Measurements from ENCODE around the gene FAM72C.
"Not testable (repeated sequence)": the region's sequence is repeated elsewhere in the genome, so short reads cannot be mapped to it uniquely, and the experiment has no call there.

The FAM72C gene

GRCh38 chr1:143971924-143972700 is at the start of gene FAM72C:
Gene FAM72C, minus strand, starts transcription at chr1:143971986. Its CDS starts 845 bp downstream, at chr1:143971141.
- not testable (repeated sequence) for DNase-seq

GRCh38 chr1:144020001-144020738 is 48.4 kb upstream of the FAM72C start:
- not testable (repeated sequence) for DNase-seq

GRCh38 chr1:144019101-144019500 is 47.3 kb upstream of the FAM72C start:
- DNase-seq = not testable (repeated sequence)

- DNase-seq = not testable (repeated sequence)
Measured at GRCh38 chr1:144015180-144015966, 43.6 kb upstream of the FAM72C start.

- DNase-seq = not testable (repeated sequence)
Measured at GRCh38 chr1:144014528-144014927, 42.7 kb upstream of the FAM72C start.

- DNase-seq = not testable (repeated sequence)
Measured at GRCh38 chr1:144014121-144014520, 42.3 kb upstream of the FAM72C start.

GRCh38 chr1:144012168-144012733 is 40.5 kb upstream of the FAM72C start:
- DNase-seq = not testable (repeated sequence)

GRCh38 chr1:144009410-144009809 is 37.6 kb upstream of the FAM72C start:
- DNase-seq = not testable (repeated sequence)

GRCh38 chr1:144004259-144004658 is 32.5 kb upstream of the FAM72C start:
- DNase-seq = not testable (repeated sequence)

GRCh38 chr1:144003306-144004029 is 31.7 kb upstream of the FAM72C start:
- DNase-seq = not testable (repeated sequence)

GRCh38 chr1:144002141-144002881 is 30.5 kb upstream of the FAM72C start:
- peak; percentile 0 for DNase-seq

GRCh38 chr1:144001077-144001476 is 29.3 kb upstream of the FAM72C start:
- DNase-seq = not testable (repeated sequence)

- not testable (repeated sequence) for DNase-seq
Measured at GRCh38 chr1:143996020-143996419, 24.2 kb upstream of the FAM72C start.

- not testable (repeated sequence) for DNase-seq
Measured at GRCh38 chr1:143993301-143993907, 21.6 kb upstream of the FAM72C start.

- not testable (repeated sequence) for DNase-seq
Measured at GRCh38 chr1:143990699-143991098, 18.9 kb upstream of the FAM72C start.

GRCh38 chr1:143989719-143990118 is 17.9 kb upstream of the FAM72C start:
- DNase-seq = not testable (repeated sequence)

GRCh38 chr1:143989427-143989712 is 17.6 kb upstream of the FAM72C start:
- not testable (repeated sequence) for DNase-seq

GRCh38 chr1:143988602-143989426 is 17.0 kb upstream of the FAM72C start:
- not testable (repeated sequence) for DNase-seq

GRCh38 chr1:143987868-143988267 is 16.1 kb upstream of the FAM72C start:
- DNase-seq = not testable (repeated sequence)
